GM12878 (cell line): ENCODE data around the gene LMO3. TPM values are rescaled to one million over a fixed set of nuclear protein-coding genes. Genes with fewer than 3 reads are reported as not detected.

ENCODE experiments used
- ATAC-seq: fragments of 200-7000 bp; cut with Tn5 transposase; 3 replicates; pipeline ENCODE4 v1.9.1; 2020; ENCODE audit warnings: mild to moderate bottlenecking, moderate library complexity
- BruUV-seq: library from RNA; stranded (reverse); fragments of 400-500 nt; replicated peaks from 2 replicates; lab custom pipeline; 2021; lab: Mats Ljungman, UMichigan
- CTCF ChIA-PET: fragments of 300-600 bp; sonication (Branson Sonifier 250); formaldehyde crosslinking; extraction: SDS; loops from one replicate; lab custom pipeline; 2021; ENCODE audit warnings: inconsistent platforms; lab: Yijun Ruan, JAX
- POLR2A ChIA-PET: fragments of 350-600 bp; formaldehyde crosslinking; extraction: SDS; loops from one replicate; lab custom pipeline; 2021; ENCODE audit warnings: inconsistent platforms; lab: Charles Lee
- RAD21 ChIA-PET: fragments of 300-600 bp; sonication (Branson Sonifier 250); formaldehyde crosslinking; loops from one replicate; lab custom pipeline; 2023; ENCODE audit warnings: antibody characterized with exemption; ENCODE audit not compliant: unreplicated experiment; lab: Charles Lee
- SMC1A ChIA-PET: fragments of 300-600 bp; sonication (Branson Sonifier 250); formaldehyde crosslinking; loops from one replicate; lab custom pipeline; 2023; ENCODE audit not compliant: unreplicated experiment, uncharacterized antibody; lab: Charles Lee
- DNase-seq: peaks from one replicate; pipeline ENCODE4 v3.0.0-alpha.2; 2011; ENCODE audit warnings: low read depth, low spot score
- FAIRE-seq: peaks from 3 replicates; lab custom pipeline; 2011; peaks lifted over from hg19 to GRCh38; lab: Jason Lieb, UNC
- H2AFZ ChIP-seq: 2 replicates; pipeline ENCODE4 v1.6.0; 2011; ENCODE audit warnings: low read depth, low read length, control low read depth; ENCODE audit not compliant: control insufficient read depth
- H3K27ac ChIP-seq: 2 replicates; pipeline ENCODE4 v1.5.1; 2011; ENCODE audit warnings: control low read depth; ENCODE audit not compliant: control insufficient read depth, insufficient read depth
- H3K27me3 ChIP-seq, 2 experiments: replicated peaks in 1 of 2; 2 replicates each; pipeline versions ENCODE4 v1.6.0 to v1.6.1; 2011; ENCODE audit warnings: low read length in 1 of 2; ENCODE audit not compliant: control insufficient read depth in 2 of 2, insufficient read depth in 2 of 2
- H3K36me3 ChIP-seq, 2 experiments: 2 replicates each; pipeline ENCODE4 v1.5.1; 2011; ENCODE audit warnings: low read length in 1 of 2; ENCODE audit not compliant: control insufficient read depth in 2 of 2, insufficient read depth in 2 of 2
- H3K4me1 ChIP-seq: 2 replicates; pipeline ENCODE4 v1.6.1; 2011; ENCODE audit warnings: mild to moderate bottlenecking, low read length, moderate library complexity, mixed read lengths; ENCODE audit not compliant: control insufficient read depth, insufficient read depth
- H3K4me2 ChIP-seq: 2 replicates; pipeline ENCODE4 v1.6.0; 2011; ENCODE audit warnings: control low read depth; ENCODE audit not compliant: control insufficient read depth, insufficient read depth
- H3K4me3 ChIP-seq: fragments of 200-600 bp; sonication (generic); 2 replicates; pipeline ENCODE4 v1.5.1; 2016
- H3K79me2 ChIP-seq: 2 replicates; pipeline ENCODE4 v1.6.0; 2011; ENCODE audit warnings: low read length; ENCODE audit not compliant: control insufficient read depth, insufficient read depth
- H3K9ac ChIP-seq: 2 replicates; pipeline ENCODE4 v1.8.0; 2011; ENCODE audit warnings: low read length, control low read depth, mixed read lengths; ENCODE audit not compliant: control insufficient read depth, insufficient read depth
- H3K9me3 ChIP-seq: replicated peaks from 3 replicates; pipeline ENCODE4 v1.5.1; 2011; ENCODE audit warnings: mild to moderate bottlenecking, low read length; ENCODE audit not compliant: control insufficient read depth, insufficient read depth
- H4K20me1 ChIP-seq: 2 replicates; pipeline ENCODE4 v1.6.0; 2011; ENCODE audit not compliant: control insufficient read depth, insufficient read depth
- ASH2L ChIP-seq: fragments of 300-600, 200-600 bp; sonication (generic); IDR thresholded peaks from 2 replicates; pipeline ENCODE4 v1.6.1; 2017; ENCODE audit warnings: low read depth, mild to moderate bottlenecking, borderline replicate concordance
- KAT2A ChIP-seq: conservative IDR thresholded peaks from 2 replicates; pipeline ENCODE4 v1.6.1; 2011; ENCODE audit warnings: low read depth, low read length; ENCODE audit not compliant: control insufficient read depth
- LARP7 ChIP-seq: fragments of 450-650 bp; IDR thresholded peaks from 2 replicates; pipeline ENCODE4 v1.6.1; 2017; ENCODE audit warnings: mild to moderate bottlenecking
- NBN ChIP-seq: fragments of 450-650 bp; IDR thresholded peaks from 2 replicates; pipeline ENCODE4 v1.6.1; 2016
- NFIC ChIP-seq: IDR thresholded peaks from 2 replicates; pipeline ENCODE4 v1.6.1; 2012; ENCODE audit warnings: low read depth, mild to moderate bottlenecking, inconsistent platforms, low read length, moderate library complexity
- NR2C1 ChIP-seq: fragments of 450-650 bp; IDR thresholded peaks from 2 replicates; pipeline ENCODE4 v1.6.1; 2017; ENCODE audit warnings: antibody characterized with exemption, mild to moderate bottlenecking, moderate library complexity
- NRF1 ChIP-seq: conservative IDR thresholded peaks from 2 replicates; pipeline ENCODE4 v1.6.1; 2011; ENCODE audit warnings: mild to moderate bottlenecking, low read depth, low read length, improper control_type of control experiment
- RAD21 ChIP-seq: IDR thresholded peaks from 2 replicates; pipeline ENCODE4 v1.6.1; 2011; ENCODE audit warnings: mild to moderate bottlenecking, low read depth, low read length, moderate library complexity; ENCODE audit not compliant: insufficient read depth
- RBBP5 ChIP-seq: fragments of 200-600 bp; sonication (generic); conservative IDR thresholded peaks from 2 replicates; pipeline ENCODE4 v1.6.1; 2016
- RFX5 ChIP-seq: IDR thresholded peaks from 2 replicates; pipeline ENCODE4 v1.6.1; 2011; ENCODE audit warnings: low read depth, low read length, improper control_type of control experiment
- SMAD1 ChIP-seq: fragments of 450-650 bp; IDR thresholded peaks from 2 replicates; pipeline ENCODE4 v1.6.1; 2018; ENCODE audit warnings: mild to moderate bottlenecking, low read depth; ENCODE audit not compliant: partially characterized antibody
- TCF12 ChIP-seq: IDR thresholded peaks from 2 replicates; pipeline ENCODE4 v1.6.1; 2011; ENCODE audit warnings: low read depth, mild to moderate bottlenecking, low read length
- ZNF24 ChIP-seq: fragments of 450-650 bp; IDR thresholded peaks from 2 replicates; pipeline ENCODE4 v1.6.1; 2017; ENCODE audit warnings: antibody characterized with exemption, mild to moderate bottlenecking
- WGBS: methylation state at CpG from one replicate; pipeline ENCODE4 v1.1.6; 2016; ENCODE audit warnings: low lambda C conversion rate; ENCODE audit not compliant: insufficient replicate concordance, insufficient coverage; ENCODE audit errors: missing lambda C conversion rate; 5-methylcytosine and 5-hydroxymethylcytosine counted together
- in situ Hi-C: fragments of 300-500 bp; cut with MboI; formaldehyde crosslinking; loops from 9 replicates; pipeline ENCODE4 v1.14.3; 2018; ENCODE audit warnings: mixed read lengths
- intact Hi-C: fragments of 100-400 bp; cut with micrococcal nuclease; formaldehyde crosslinking; loops from one replicate; pipeline ENCODE4 v1.14.2; 2022; ENCODE audit not compliant: unreplicated experiment
- polyA plus RNA-seq, 11 experiments: library from polyadenylated mRNA; depleted of rRNA in 4 of 11; unstranded in 6 of 11; stranded (reverse) in 5 of 11; fragments of >200 nt; fragmentation: Nextera tagmentation in 4 of 11; fragmentation: Illumina TruSeq in 1 of 11; extraction: Ambion mirVana in 4 of 11; extraction: Trizol in 1 of 11; gene quantifications; 1 replicate in 1 of 11; 2 replicates in 10 of 11; pipeline versions ENCODE4 v1.2.1 to v1.2.3, GENCODE V29; 2011 to 2016; ENCODE audit warnings: inconsistent platforms in 2 of 11, missing spikeins in 2 of 11, low read depth in 1 of 11
- total RNA-seq, 4 experiments: library from RNA; depleted of rRNA in 3 of 4; stranded (reverse); fragments of >200 nt in 3 of 4; fragmentation: Illumina TruSeq in 1 of 4; extraction: Trizol in 1 of 4; gene quantifications; 2 replicates each; pipeline versions ENCODE4 v1.2.1 to v1.2.3, GENCODE V29; 2013 to 2021
- TF ChIP-seq, protein P1 (sequence below): fragments of 450-650 bp; formaldehyde crosslinking; IDR thresholded peaks from 2 replicates; pipeline ENCODE4 v1.4.0; 2022; ENCODE audit warnings: mild to moderate bottlenecking, moderate library complexity
- TF ChIP-seq, protein P2 (sequence below): fragments of 150-350 bp; IDR thresholded peaks from 2 replicates; pipeline ENCODE4 v1.6.1; 2016; ENCODE audit warnings: low read depth, low read length
- TF ChIP-seq, protein P3 (sequence below): fragments of 450-650 bp; IDR thresholded peaks from 2 replicates; pipeline ENCODE4 v1.6.1; 2014; ENCODE audit warnings: mild to moderate bottlenecking

Gene LMO3
- total and polyA plus RNA-seq, 10 of the 15 experiments (the other 5 are each of a cell fraction or from before 2014, with no cell fraction given) = 1.6 to 13.5 (median 1.9) TPM

- POLR2A ChIA-PET = interaction anchor here (1.4 kb wide), 1 partner anchor 10 kb away, joined by 3 read pairs; no protein-coding TSS in a partner anchor
- in situ Hi-C loops (no loop called here), intact Hi-C loops (no loop called here)
- CTCF ChIA-PET = no interaction called here
- Histone ChIP-seq H3K79me2 (no peaks in the 10 kb centered on the region), H3K4me3 (no peak overlapping the region), H3K9ac (no peak overlapping the region), H3K4me1 (no peaks in the 10 kb centered on the region), H3K9me3 (no peaks in the 10 kb centered on the region), H3K36me3 (no peaks in the 10 kb centered on the region), H3K27me3 (no peaks in the 10 kb centered on the region), H2AFZ (no peak overlapping the region), H3K4me2 (no peak overlapping the region), H3K27ac (no peak overlapping the region), H4K20me1 (no peaks in the 10 kb centered on the region)
- no peak for FAIRE-seq
- WGBS = 19% methylated on average over 3 of the region's 3 CpGs
- ATAC-seq = no peak
- RAD21 ChIA-PET = no interaction called here
- no peak for DNase-seq
- SMC1A ChIA-PET = interaction anchor here (1.2 kb wide), 2 partner anchors 9 to 13 kb away, joined by 3 read pairs; no protein-coding TSS in a partner anchor
- BruUV-seq = no TSS peak
- no peak for TF ChIP-seq RBBP5
- TF ChIP-seq TCF12 = no peak
- no peak for TF ChIP-seq NRF1
- no peak for TF ChIP-seq LARP7
- no peak for TF ChIP-seq ZNF24
- TF ChIP-seq NBN = no peak
- TF ChIP-seq KAT2A = no peak
- TF ChIP-seq SMAD1 = no peak
- TF ChIP-seq, protein P1, sequence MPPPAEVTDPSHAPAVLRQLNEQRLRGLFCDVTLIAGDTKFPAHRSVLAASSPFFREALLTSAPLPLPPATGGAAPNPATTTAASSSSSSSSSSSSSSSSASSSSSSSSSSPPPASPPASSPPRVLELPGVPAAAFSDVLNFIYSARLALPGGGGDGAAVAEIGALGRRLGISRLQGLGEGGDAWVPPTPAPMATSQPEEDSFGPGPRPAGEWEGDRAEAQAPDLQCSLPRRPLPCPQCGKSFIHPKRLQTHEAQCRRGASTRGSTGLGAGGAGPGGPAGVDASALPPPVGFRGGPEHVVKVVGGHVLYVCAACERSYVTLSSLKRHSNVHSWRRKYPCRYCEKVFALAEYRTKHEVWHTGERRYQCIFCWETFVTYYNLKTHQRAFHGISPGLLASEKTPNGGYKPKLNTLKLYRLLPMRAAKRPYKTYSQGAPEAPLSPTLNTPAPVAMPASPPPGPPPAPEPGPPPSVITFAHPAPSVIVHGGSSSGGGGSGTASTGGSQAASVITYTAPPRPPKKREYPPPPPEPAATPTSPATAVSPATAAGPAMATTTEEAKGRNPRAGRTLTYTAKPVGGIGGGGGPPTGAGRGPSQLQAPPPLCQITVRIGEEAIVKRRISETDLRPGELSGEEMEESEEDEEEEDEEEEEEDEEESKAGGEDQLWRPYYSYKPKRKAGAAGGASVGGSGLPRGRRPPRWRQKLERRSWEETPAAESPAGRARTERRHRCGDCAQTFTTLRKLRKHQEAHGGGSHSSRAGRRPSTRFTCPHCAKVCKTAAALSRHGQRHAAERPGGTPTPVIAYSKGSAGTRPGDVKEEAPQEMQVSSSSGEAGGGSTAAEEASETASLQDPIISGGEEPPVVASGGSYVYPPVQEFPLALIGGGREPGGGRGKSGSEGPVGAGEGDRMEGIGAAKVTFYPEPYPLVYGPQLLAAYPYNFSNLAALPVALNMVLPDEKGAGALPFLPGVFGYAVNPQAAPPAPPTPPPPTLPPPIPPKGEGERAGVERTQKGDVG = no peak
- TF ChIP-seq RFX5 = no peak
- TF ChIP-seq, protein P2, sequence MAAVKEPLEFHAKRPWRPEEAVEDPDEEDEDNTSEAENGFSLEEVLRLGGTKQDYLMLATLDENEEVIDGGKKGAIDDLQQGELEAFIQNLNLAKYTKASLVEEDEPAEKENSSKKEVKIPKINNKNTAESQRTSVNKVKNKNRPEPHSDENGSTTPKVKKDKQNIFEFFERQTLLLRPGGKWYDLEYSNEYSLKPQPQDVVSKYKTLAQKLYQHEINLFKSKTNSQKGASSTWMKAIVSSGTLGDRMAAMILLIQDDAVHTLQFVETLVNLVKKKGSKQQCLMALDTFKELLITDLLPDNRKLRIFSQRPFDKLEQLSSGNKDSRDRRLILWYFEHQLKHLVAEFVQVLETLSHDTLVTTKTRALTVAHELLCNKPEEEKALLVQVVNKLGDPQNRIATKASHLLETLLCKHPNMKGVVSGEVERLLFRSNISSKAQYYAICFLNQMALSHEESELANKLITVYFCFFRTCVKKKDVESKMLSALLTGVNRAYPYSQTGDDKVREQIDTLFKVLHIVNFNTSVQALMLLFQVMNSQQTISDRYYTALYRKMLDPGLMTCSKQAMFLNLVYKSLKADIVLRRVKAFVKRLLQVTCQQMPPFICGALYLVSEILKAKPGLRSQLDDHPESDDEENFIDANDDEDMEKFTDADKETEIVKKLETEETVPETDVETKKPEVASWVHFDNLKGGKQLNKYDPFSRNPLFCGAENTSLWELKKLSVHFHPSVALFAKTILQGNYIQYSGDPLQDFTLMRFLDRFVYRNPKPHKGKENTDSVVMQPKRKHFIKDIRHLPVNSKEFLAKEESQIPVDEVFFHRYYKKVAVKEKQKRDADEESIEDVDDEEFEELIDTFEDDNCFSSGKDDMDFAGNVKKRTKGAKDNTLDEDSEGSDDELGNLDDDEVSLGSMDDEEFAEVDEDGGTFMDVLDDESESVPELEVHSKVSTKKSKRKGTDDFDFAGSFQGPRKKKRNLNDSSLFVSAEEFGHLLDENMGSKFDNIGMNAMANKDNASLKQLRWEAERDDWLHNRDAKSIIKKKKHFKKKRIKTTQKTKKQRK = no peak
- no peak for TF ChIP-seq NFIC
- no peak for TF ChIP-seq NR2C1
- TF ChIP-seq, protein P3, sequence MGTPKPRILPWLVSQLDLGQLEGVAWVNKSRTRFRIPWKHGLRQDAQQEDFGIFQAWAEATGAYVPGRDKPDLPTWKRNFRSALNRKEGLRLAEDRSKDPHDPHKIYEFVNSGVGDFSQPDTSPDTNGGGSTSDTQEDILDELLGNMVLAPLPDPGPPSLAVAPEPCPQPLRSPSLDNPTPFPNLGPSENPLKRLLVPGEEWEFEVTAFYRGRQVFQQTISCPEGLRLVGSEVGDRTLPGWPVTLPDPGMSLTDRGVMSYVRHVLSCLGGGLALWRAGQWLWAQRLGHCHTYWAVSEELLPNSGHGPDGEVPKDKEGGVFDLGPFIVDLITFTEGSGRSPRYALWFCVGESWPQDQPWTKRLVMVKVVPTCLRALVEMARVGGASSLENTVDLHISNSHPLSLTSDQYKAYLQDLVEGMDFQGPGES = no peak
- TF ChIP-seq RAD21 = no peak
- TF ChIP-seq ASH2L = no peak
Observed at GRCh38 chr12:16553457-16553856, 52.5 kb downstream of the LMO3 start.
